Glutamatergic neuron (in vitro differentiated cells): ENCODE measurements around the gene CREB3L2. TPM values are rescaled to one million over a fixed set of nuclear protein-coding genes. Genes with fewer than 3 reads are reported as not detected.

Experiments used
- DNase-seq: peaks from one replicate; pipeline ENCODE4 v3.0.0; 2022
- H3K27ac Mint-ChIP-seq: one replicate; pipeline ENCODE4 v1.8.0; 2020; ENCODE audit warnings: mild to moderate bottlenecking, mixed read lengths, inconsistent platforms; ENCODE audit not compliant: unreplicated experiment
- H3K27me3 Mint-ChIP-seq: one replicate; pipeline ENCODE4 v1.8.0; 2020; ENCODE audit warnings: mild to moderate bottlenecking, moderate library complexity, mixed read lengths, inconsistent platforms; ENCODE audit not compliant: unreplicated experiment
- H3K36me3 Mint-ChIP-seq: one replicate; pipeline ENCODE4 v1.8.0; 2020; ENCODE audit warnings: mild to moderate bottlenecking, mixed read lengths, inconsistent platforms; ENCODE audit not compliant: unreplicated experiment
- H3K4me1 Mint-ChIP-seq: one replicate; pipeline ENCODE4 v1.8.0; 2020; ENCODE audit warnings: mild to moderate bottlenecking, low read depth, mixed read lengths, inconsistent platforms; ENCODE audit not compliant: unreplicated experiment
- H3K4me3 Mint-ChIP-seq: one replicate; pipeline ENCODE4 v1.8.0; 2020; ENCODE audit warnings: mild to moderate bottlenecking, mixed read lengths, inconsistent platforms; ENCODE audit not compliant: unreplicated experiment
- H3K9me3 Mint-ChIP-seq: one replicate; pipeline ENCODE4 v1.8.0; 2020; ENCODE audit warnings: mild to moderate bottlenecking, moderate library complexity, mixed read lengths, inconsistent platforms; ENCODE audit not compliant: unreplicated experiment
- CTCF ChIP-seq: fragments of 200-600 bp; sonication (generic); IDR thresholded peaks from one replicate; pipeline ENCODE4 v1.5.0; 2021; ENCODE audit not compliant: partially characterized antibody, unreplicated experiment
- total RNA-seq: library from RNA; stranded (reverse); fragmentation: NEBNext Ultra II Directional; extraction: Animal tissue kit (Norgen Biotek cat#: 25700); gene quantifications from one replicate; pipeline ENCODE4 v1.2.1, GENCODE V29; 2021; ENCODE audit not compliant: unreplicated experiment

Gene CREB3L2
- total RNA-seq, 1 donor from 2014 or later, result 45.4 TPM

- Mint-ChIP-seq H3K4me1 (peaks cover 48% of the 10 kb centered on the region), H3K9me3 (peaks cover 9% of the 10 kb centered on the region), H3K4me3 (no peak overlapping the region), H3K27ac (peak overlapping the region; percentile 67), H3K27me3 (peaks cover 2% of the 10 kb centered on the region), H3K36me3 (no peaks in the 10 kb centered on the region)
- DNase-seq, result no peak
- no peak for TF ChIP-seq CTCF
Measured at GRCh38 chr7:137947046-137947445, 54.8 kb downstream of the CREB3L2 start.

DNA sequence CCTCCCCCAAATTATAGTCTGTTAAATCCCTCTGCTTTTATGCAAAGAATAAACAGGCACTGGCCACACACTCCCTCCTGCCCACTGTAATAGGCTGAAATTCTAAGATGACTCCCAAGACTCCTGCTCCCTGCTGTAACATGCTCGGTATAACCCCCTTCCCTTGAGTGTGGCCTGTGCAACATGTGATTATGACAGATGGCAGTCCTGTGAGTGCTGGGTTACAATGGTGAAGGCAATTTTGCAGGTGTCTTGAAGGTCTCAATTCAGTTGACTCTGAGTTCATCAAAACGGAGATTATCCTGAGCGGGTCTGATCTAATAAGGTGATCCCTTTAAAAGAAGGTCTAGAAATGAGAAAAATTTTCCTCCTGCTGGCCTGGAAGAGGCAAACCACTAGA, 55.9 kb downstream of the CREB3L2 start:
- peaks cover 2% of the 10 kb centered on the region for H3K27me3 Mint-ChIP-seq
- H3K27ac Mint-ChIP-seq, result peak overlapping the region; percentile 97
- peak overlapping the region; percentile 80 for H3K4me3 Mint-ChIP-seq
- no peaks in the 10 kb centered on the region for H3K36me3 Mint-ChIP-seq
- peak; percentile 33 for DNase-seq
- TF ChIP-seq CTCF, result no peak
- H3K9me3 Mint-ChIP-seq, result peaks cover 9% of the 10 kb centered on the region
- peaks cover 53% of the 10 kb centered on the region for H3K4me1 Mint-ChIP-seq

DNA sequence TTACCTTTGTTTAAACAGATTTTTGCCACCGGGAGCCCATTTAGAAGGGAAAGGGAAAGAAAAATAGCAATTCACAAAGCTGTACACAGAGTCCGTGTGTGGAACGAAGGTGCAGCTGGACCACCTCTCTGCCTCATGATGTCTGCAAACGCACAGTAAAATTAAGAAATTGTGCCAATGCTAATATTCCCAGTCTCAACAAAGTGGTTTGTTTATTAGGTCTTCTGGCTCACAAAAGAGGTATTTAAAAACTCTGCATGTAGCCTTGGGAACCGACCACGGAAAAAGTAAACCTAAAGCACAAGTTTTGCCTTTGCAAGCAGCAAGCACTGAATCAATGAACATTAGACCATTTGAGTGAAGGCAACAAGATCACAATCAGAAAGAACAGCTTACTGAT, 57.7 kb downstream of the CREB3L2 start:
- no peak for TF ChIP-seq CTCF
- Mint-ChIP-seq H3K4me3 (no peak overlapping the region), H3K27ac (peak overlapping the region; percentile 74), H3K4me1 (peaks cover 59% of the 10 kb centered on the region), H3K36me3 (no peaks in the 10 kb centered on the region), H3K9me3 (peaks cover 9% of the 10 kb centered on the region), H3K27me3 (peaks cover 2% of the 10 kb centered on the region)
- DNase-seq, result no peak

GRCh38 chr7:137943132-137943551, 58.7 kb downstream of the CREB3L2 start:
- TF ChIP-seq CTCF, result no peak
- Mint-ChIP-seq H3K36me3 (no peaks in the 10 kb centered on the region), H3K27me3 (peaks cover 2% of the 10 kb centered on the region), H3K27ac (peak overlapping the region; percentile 77), H3K4me3 (peak overlapping the region; percentile 39), H3K9me3 (peaks cover 9% of the 10 kb centered on the region), H3K4me1 (peaks cover 56% of the 10 kb centered on the region)
- no peak for DNase-seq

DNA sequence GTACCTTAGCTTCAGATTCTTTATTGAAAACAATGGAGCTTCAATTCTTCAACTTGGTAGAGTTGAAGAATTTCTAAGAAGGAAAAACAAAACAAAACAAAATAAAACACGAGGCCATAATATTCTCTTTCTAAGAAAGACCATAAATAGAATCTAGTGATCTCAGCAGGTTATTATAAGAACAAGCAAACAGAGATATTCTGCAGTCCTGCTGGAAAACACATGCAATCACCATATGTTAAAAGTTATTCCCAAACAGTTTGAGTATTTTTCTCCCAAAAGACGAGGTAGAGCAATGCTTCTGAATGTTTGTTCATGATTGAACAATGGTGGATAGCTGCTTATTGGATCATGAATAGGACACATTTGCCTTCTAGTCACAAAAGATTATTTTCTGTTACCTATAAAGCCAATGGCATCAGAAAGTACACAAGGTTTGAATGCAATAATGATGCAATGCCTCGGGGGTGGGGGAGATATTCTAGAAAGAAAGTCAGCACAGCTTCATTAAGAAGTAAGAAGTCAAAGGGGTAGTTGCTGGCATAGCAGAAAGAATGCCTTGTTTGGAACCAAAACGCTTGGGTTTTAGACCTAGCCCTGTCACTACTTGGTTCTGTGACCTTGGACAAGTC, 59.3 kb downstream of the CREB3L2 start:
- peaks cover 6% of the 10 kb centered on the region for H3K9me3 Mint-ChIP-seq
- no peaks in the 10 kb centered on the region for H3K36me3 Mint-ChIP-seq
- peak overlapping the region; percentile 54 for H3K27ac Mint-ChIP-seq
- no peak for DNase-seq
- no peak overlapping the region for H3K4me3 Mint-ChIP-seq
- peaks cover 56% of the 10 kb centered on the region for H3K4me1 Mint-ChIP-seq
- H3K27me3 Mint-ChIP-seq, result peaks cover 2% of the 10 kb centered on the region
- TF ChIP-seq CTCF, result no peak
